K562 treated with DMSO at 1 percent for 4 hours (cell line): ENCODE data around the gene NBPF14. TPM values are rescaled to one million over a fixed set of nuclear protein-coding genes. Genes with fewer than 3 reads are reported as not detected.

Experiments used
- total RNA-seq: library from RNA; unstranded; fragments of 300-600 nt; gene quantifications from 2 replicates; pipeline ENCODE4 v1.2.3, GENCODE V29; 2022; ENCODE audit not compliant: insufficient read depth

NBPF14 gene
- 2.2 and 3.6 TPM in 2 replicates for total RNA-seq

GRCh38 chr1:148595911-148596310 is at the start of gene NBPF14:
TSS of gene NBPF14 (minus strand) at chr1:148596011. CDS start at chr1:148595717, 294 bp downstream.

GRCh38 chr1:148483029-148483428 is 112.8 kb downstream of the NBPF14 start, which contains the start of gene PPIAL4G:
TSS of gene PPIAL4G (minus strand) at chr1:148483302. CDS start at chr1:148483252, 50 bp downstream.

Other genes starting within 250 kb of the NBPF14 start
- gene PPIAL4G, start 112.7 kb downstream of the NBPF14 start, total RNA-seq: not detected in 2 replicates
- 2.7 and 8.2 TPM in 2 replicates for gene NUDT4B, start 152.8 kb upstream of the NBPF14 start, total RNA-seq
- gene PDE4DIP, start 248.4 kb upstream of the NBPF14 start, total RNA-seq: 182 and 211 TPM in 2 replicates